Caki2 (cell line): ENCODE data around the gene TNFRSF11A. TPM values are rescaled to one million over a fixed set of nuclear protein-coding genes. Genes with fewer than 3 reads are reported as not detected.

ENCODE experiments used
- DNase-seq: peaks from one replicate; pipeline ENCODE4 v3.0.0-alpha.2; 2015; ENCODE audit warnings: low read depth
- in situ Hi-C: cut with HindIII; loops from 2 replicates; pipeline ENCODE4 v1.10.0; 2016; ENCODE audit warnings: low sequenced_read_pairs, low pct_unique_long_range_greater_than_20kb, mixed read lengths
- total RNA-seq: library from RNA; depleted of rRNA; stranded (reverse); fragments of >200 nt; shearing (Covaris generic); gene quantifications from 2 replicates; pipeline ENCODE4 v1.2.3, GENCODE V29; 2014; ENCODE audit warnings: low replicate concordance

Gene TNFRSF11A
- total RNA-seq, 1 experiment from 2014 or later: 4.3 TPM

DNA sequence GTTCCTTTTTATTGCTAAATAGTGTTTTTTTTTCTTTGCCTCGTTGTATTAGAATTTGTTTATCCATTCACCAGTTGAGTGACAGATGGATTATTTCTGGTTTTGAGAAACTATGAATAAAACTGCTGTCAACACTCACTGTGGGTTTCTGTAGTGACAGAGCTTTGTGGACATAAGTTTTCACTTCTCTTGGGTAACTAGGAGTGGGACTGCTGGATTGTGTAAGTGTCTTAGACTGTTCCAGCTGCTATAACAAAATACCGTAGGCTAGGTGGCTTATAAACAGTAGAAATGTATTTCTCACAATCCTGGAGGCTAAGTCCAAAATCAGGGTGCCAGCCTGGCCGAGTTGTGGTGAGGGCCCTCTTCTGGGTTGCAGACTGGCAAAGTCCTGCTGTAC is 71.9 kb downstream of the TNFRSF11A start:
- in situ Hi-C loops: no loop called here
- DNase-seq: no peak

DNA sequence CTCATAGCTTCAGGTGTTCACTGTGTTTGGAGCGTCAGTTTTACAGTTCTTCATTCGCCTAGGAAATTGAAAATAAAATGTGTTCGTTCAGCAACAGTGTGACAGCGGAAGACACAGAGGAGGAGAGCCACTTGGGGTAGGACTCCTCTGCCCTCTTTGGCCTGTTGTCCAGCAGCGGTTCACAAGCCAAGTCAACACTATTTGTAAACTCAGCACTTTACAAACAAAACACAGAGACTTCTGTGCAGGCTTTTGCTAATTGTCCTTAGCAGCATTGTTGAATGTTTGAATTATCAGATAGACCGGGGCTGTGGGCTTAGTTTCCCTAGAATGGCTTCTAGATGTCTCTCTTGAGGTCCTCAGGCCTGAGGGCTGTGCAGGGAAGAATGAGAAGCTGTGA is 73.2 kb downstream of the TNFRSF11A start:
- no peak for DNase-seq
- in situ Hi-C loops: no loop called here

DNA sequence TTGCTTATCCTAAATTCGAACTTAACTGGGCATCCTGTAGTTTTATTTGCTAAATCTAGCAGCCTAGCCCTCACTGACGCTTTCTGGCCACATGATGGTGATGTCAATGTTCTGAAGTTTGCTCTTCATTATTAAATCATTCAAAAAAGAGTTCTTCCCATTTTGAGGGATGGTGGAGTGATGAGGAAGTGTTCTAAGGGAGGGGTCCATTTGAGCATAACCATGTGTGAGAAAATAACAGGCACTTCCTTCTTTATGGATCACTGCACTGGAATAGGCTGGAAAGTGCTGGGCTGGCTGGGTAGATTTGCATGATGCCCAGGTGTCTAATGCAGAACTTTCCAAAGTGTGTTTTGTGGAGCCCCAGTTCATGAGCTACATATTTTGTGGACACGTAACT is 74.2 kb downstream of the TNFRSF11A start:
- in situ Hi-C loops: no loop called here
- no peak for DNase-seq

DNA sequence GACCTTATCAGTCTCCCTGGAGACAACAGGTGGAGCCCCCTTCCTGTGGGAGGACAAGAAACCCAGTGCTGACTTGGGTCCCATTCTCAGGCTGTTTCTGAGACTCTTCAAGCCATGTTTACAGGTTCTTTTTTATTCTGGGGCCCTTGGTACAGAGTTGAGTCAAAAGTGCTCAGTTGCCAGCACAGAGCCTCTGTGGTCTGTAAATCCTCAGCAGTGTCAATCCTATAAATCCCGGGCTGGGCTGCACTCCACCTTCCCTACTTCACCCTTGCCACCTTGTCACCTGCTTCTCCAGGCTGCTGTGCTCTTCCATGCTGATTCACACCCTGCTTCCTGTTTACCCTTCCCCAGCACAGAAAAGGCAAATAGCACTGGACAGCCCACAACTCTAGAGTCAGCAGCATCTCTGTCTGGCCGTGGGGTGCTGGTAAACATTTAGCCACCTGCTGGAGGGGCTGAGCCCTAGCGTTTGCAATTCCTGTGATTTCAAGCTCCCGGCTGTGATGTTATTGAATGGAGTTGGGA is 74.7 kb downstream of the TNFRSF11A start:
- in situ Hi-C loops: no loop called here
- DNase-seq: no peak

DNA sequence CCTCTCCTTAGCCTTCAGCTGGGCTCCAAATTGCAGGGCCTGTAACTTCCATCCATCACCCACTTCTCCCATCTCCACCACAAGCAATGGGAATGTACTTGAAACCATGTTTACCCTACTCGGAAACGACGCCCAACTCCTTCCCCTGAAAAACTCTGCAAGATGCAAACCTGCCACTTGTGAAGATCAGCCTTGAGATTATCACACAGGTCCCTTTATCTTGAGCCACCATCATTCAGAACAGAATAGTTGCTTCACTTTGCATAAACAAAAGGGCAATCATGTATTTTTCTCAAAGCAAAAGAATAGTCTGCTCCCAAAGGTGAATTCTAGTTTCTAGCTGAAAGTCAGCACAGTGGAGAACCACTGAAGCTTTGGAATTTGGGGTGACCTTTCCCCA is 75.8 kb downstream of the TNFRSF11A start:
- in situ Hi-C loops: no loop called here
- no peak for DNase-seq

DNA sequence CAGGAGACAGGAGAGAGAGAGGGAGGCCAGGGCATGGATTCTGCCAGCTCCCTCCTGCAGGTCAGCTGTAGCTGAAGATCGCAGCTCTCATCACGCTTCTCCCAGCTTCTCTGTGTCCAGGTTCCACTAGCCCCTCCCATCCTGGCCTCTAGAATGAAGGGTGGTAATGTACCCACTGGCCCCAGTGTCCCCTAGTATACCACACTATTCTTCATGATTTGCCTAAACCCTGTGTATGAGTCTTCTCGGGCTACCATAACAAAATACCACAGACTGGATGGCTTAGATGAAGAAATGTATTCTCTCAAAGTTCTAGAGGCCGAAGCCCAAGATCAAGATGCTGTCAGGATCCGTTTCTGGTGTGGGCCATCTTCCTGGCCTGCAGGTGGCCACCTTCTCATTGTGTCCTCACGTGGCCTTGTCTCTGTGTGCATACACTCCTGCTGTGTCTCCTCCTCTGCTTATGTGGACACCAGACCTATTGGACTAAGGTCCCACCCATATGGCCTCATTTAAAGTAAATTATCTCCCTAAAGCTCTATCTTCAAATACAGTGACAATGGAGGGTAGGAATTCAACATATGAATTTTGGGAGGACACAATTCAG is 77.3 kb downstream of the TNFRSF11A start:
- no peak for DNase-seq
- in situ Hi-C loops: no loop called here

DNA sequence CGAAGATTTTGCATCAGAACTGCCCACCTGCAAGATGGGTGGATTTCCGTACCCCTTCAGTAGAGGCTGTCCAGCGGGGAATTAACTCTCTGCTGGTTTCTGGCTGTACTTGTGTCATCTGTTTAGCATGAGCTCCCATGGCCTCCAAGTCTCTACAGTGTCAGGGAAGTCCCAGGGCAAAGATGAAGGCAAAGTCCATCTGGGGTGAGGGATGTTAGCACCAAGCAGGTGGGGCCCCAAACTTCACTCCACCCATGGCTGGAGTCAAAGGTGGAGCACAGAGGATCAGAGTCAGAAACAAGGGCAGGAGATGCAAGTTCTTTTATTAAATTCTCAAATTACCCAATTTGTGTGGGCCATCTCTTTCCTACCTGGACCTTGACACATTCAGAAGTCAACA is 78.0 kb downstream of the TNFRSF11A start:
- no peak for DNase-seq
- in situ Hi-C loops: no loop called here

DNA sequence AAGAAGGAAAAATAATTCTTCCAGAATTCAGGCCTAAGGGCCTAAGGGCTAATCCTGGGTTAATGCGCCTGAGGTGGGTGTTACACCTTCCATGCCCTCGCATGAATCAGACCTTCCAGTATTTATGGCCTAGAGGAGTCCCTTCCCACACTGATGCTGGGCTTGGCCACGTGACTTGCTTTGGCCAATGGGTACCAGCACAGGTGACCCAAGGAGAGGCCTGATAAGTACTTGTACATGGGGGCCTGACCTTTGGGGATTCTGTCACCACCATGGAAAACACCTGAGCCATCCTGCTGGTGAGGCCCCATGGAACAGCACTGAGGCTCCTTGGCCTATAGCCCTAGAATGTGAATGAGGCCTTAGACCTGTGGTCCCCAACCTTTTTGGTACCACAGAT is 79.8 kb downstream of the TNFRSF11A start:
- DNase-seq: no peak
- in situ Hi-C loops: no loop called here

DNA sequence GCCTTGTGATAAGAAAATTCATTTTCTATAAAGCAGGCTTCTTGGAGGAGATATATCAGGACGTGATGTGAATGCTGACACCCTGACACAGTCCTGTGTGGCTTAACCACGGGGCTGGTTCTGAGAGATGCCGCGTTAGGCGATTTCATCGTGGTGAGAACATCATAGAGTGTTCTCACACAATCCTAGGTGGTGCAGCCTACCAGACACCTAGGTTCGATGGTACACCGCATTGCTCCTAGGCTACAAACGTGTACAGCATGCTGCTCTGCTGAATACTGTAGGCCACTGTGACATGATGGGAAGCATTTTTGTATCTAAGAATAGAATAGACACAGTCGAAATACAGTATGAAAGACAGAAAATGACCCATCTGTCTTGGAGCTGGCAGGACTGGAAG is 82.5 kb downstream of the TNFRSF11A start:
- in situ Hi-C loops: no loop called here

DNA sequence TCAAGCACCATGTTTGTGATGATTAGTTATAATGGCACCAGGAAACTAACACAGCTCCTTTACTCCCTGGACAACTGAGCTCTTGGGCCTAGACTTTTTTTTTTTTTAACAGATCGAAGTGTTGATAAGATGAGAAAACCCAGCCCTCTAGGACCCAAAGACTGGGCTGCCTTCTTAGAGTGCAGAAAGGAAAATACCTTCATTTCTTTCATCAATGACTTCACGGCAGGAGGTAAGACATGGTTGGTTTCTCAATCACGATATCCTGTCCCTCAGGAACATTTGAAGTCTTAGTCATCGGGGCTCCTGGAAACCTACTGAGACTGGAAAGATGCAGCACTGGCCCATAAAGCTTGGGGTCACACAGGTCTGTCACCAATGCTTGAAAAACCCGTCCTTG is 84.7 kb downstream of the TNFRSF11A start:
- in situ Hi-C loops: no loop called here
- DNase-seq: no peak

More for the DNA sequence above, 82.5 kb downstream of the TNFRSF11A start:
- DNase-seq: no peak

DNA sequence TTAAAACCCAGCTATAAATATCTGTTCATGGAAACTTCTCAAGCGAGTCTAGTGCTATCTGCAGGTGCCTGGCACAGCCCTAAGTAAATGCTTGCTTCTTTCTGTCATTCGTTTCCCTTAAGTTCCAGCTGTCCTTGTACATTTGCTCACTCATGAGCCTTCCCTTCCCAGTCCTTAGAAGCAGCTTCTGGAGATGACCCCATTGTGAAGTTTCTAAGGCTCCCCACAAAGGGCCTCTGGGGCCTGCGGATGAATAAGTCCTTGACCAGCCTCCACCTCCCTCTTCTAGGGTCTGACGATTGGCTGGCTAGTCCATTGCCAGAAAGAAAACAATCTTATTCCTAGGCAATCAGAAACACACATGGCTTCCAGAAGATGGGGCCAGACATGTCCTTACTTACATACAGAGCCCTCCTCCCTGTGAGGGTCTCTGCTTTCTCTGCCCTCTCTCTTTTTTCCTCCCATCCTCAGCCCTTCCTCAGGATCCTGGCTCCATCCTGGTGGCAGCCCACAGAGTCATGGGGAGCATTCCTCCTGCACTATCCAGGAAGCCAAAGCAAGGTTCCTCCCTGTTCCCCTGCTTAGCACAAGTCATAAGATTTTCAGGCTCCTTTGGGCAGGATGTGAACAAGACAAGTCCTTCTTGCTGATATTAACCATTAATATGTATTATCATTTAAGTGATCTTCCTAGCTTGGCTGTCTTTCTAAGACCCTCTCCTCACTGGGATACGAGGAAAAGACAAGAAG is 87.3 kb downstream of the TNFRSF11A start:
- in situ Hi-C loops: no loop called here
- DNase-seq: no peak

DNA sequence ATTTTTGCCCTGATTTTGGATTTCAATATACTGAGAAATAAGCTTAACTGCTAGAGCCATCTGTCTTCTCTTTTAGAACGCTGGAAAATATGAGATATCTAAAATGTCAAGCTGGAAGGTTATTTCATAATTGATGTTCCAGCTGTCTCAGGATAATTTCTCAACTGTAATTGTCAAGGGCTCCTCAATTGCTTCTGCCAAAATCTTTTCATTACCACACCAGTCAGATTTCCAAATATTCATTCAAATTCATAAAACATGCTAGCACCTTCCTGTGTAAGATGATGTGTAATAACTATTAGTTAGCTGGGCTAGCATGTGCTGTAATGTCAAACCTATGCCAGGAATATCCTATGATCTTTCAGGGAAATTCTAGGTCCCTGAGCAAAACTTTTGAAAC is 88.1 kb downstream of the TNFRSF11A start:
- in situ Hi-C loops: no loop called here
- DNase-seq: no peak

DNA sequence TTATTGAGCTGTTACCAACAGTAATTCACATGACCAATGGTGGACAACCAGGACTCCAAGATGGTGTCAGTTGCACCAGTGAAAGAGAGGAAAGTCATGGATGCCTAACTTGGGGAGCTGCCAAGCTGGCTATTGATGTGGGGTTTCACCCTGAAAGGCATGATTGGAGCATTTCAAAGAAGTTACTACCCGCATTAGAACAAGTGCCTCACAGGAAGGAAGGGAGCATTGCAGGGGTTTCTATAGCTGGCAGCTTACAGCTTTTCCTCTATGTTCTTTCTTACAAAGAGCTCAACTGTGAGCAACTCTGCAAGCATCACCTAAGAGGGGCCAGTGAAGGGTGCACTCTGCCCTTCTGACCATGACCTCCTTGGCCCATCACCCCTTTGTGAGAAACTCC is 93.1 kb downstream of the TNFRSF11A start:
- in situ Hi-C loops: no loop called here
- no peak for DNase-seq

DNA sequence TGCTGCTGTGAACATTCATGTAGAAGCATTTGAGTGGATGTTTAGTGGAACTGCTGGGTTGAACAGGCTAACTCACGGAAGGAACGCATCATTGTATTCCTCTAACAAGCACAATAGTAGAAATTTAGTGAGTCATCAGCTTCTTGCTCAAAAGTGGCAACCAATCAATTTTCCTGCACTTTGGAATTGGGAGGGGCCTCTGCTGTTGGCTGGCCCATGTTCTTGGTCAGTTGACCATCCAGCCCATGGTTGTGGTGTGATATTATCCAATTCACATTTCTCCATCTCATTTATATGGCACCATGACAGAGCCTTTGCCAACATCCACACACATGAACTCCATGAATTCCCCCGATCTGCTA is 95.0 kb downstream of the TNFRSF11A start:
- DNase-seq: peak; percentile 75
- in situ Hi-C loops: no loop called here

DNA sequence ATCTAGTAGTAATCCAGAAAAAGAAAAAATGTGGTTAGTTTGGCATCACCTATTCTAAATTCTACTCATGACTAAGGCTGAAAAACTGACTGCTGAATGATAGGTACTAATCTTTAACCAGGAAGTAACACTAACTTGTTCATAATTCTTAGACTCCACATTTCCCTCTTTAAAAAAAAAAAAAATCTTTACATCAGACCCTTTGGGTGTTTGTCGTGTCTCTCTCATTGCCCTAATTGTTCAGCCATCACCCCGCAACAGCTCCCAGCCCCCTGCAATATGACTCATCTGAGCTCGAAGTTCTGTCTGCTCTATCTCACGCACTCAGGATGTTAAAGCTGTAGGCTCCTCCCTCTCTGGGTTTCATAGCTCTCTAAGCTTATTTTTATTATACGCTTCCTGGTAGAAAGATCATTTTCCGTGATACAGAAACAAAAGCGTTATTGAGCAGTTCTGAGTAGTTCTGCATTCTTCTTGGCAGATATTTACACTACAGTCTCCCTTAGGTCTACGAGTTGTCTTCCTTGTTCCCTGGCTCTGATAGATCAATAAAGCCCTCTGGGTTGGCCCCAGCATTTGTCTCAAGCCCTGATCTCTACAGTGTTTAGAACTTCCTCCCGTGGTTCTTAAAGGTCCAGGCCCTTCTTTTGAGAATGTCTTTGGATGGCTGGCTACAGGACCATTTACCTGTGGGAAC is 95.6 kb downstream of the TNFRSF11A start:
- in situ Hi-C loops: no loop called here
- peak; percentile 86 for DNase-seq

DNA sequence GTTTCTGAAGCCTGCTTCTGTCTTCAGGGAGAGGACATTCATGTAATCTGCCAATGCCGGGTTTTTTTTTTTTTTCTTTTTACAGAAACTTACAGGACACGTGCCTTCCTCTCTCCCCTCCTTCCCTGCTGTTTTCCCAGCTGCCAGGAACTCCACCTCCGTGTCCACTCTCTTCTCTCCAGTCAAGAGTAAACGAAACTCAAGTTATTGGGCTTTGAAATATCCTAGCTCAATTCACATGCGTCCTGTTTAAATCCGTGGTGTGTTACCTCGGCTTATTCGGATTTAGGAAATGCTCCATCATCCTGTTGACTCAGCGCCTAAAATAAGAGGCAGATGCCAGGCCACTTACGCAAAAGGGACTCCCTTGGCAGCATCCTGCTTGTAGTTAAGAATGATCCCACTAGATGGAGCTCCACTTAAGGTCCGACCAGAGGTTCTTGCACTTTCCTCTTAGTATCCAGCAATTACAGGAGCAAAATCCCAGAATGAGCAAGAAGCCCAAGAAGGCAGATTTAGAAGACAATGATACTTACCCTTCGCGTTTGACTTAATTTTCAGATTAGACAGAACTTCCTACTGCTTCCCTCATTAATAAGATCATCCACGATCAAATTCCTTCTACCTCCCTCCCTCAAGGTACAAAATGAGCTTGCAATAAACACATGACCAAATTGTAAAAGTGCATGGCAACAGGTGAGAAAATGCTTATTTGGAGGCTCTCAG is 100.5 kb downstream of the TNFRSF11A start:
- DNase-seq: peak; percentile 81
- in situ Hi-C loops: no loop called here

DNA sequence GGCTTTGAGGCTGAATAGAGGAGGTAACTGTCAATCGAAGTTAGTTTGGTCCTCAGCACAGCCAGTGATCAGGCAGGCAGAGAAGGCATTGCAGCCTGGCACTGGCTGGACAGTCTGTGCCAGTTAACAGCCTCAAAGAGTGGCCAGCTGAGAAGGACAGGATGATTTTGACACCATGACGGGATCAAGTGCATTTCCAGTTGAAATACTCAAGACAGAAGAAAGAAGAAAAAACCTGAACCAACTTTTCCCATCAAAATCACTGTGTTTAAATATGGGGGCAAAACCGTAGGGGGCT is 101.0 kb downstream of the TNFRSF11A start:
- in situ Hi-C loops: no loop called here
- DNase-seq: no peak

DNA sequence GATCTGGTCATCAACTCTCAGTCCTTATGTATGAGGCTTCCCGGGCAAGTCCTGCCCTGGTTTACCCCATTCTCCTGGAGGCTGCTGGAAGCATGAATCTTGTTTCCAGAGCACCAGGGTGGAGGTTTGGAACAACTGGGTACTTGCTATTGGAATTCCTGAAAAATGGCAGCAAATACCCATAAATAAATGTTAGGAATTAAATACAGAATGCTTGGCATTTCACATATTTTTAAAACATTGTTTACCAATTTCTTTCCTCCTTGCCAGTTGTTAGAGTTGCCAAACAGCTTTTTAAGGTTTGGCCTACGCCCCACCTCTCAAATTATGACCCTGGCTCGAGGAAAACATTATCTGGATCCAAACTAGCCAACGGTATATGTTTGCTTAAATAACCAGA is 107.1 kb downstream of the TNFRSF11A start:
- DNase-seq: no peak
- in situ Hi-C loops: no loop called here

DNA sequence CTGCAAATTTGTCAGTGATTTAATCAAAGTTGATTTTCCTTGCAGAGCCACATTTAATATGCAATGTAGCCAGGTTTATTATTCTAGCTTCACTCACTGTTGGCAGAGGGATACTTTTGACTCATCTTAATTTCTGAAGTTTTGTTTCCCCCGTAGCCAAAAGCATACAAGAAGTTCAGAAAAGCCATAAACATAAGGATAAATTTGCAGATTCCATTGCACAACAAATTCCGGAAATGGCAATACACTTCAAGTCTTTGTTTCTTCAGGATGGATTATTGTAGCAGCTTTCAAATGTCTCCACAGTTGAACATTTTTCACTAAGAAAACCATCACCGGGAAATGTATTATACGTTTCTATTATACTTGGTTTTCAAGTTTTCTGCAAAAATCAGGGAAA is 109.7 kb downstream of the TNFRSF11A start:
- no peak for DNase-seq
- in situ Hi-C loops: no loop called here
